Lung (tissue), 12 donors: ENCODE results near the gene HMCN2. TPM values are rescaled to one million over a fixed set of nuclear protein-coding genes. Genes with fewer than 3 reads are reported as not detected.

Source experiments
- ATAC-seq: fragments of 200-7000 bp; cut with Tn5 transposase; one replicate; pipeline ENCODE4 v1.9.1; 2020; ENCODE audit warnings: moderate number of reproducible peaks; ENCODE audit not compliant: insufficient read depth, low FRiP score
- DNase-seq, 3 donors: peaks; one replicate each; pipeline ENCODE4 v3.0.0-alpha.2; 2013 to 2017
- H3K27ac ChIP-seq, 2 donors: one replicate each; pipeline ENCODE4 v1.5.1; 2013; ENCODE audit warnings: mild to moderate bottlenecking in 2 of 2, moderate library complexity in 2 of 2, control low read depth in 1 of 2, inconsistent platforms in 1 of 2, low read depth in 1 of 2, low read length in 1 of 2
- H3K27me3 ChIP-seq, 3 donors: one replicate each; pipeline ENCODE4 v1.5.1; 2013; ENCODE audit warnings: low read length in 2 of 3; ENCODE audit not compliant: control insufficient read depth in 3 of 3, insufficient read depth in 3 of 3
- H3K36me3 ChIP-seq, 4 donors: one replicate each; pipeline ENCODE4 v1.5.1; 2013; ENCODE audit warnings: low read length in 4 of 4, mild to moderate bottlenecking in 1 of 4, moderate library complexity in 1 of 4; ENCODE audit not compliant: control insufficient read depth in 4 of 4, insufficient read depth in 4 of 4
- H3K4me1 ChIP-seq, 5 donors: one replicate each; pipeline ENCODE4 v1.5.1; 2013; ENCODE audit warnings: low read length in 5 of 5, mild to moderate bottlenecking in 2 of 5, moderate library complexity in 1 of 5; ENCODE audit not compliant: control insufficient read depth in 5 of 5, insufficient read depth in 5 of 5
- H3K4me3 ChIP-seq: one replicate; pipeline ENCODE4 v1.5.1; 2013; ENCODE audit warnings: mild to moderate bottlenecking, control low read depth, moderate library complexity
- H3K9ac ChIP-seq, 2 donors: one replicate each; pipeline ENCODE4 v1.5.1; 2013; ENCODE audit warnings: low read length in 2 of 2, control low read depth in 1 of 2; ENCODE audit not compliant: insufficient read depth in 1 of 2
- H3K9me3 ChIP-seq, 4 donors: one replicate each; pipeline ENCODE4 v1.5.1; 2013; ENCODE audit warnings: low read length in 3 of 4, mild to moderate bottlenecking in 1 of 4, moderate library complexity in 1 of 4; ENCODE audit not compliant: control insufficient read depth in 4 of 4, insufficient read depth in 3 of 4
- WGBS, 2 donors: extraction: QIAGEN DNeasy Blood & Tissue Kit; methylation state at CpG; one replicate each; pipeline ENCODE4 v1.1.7; 2013; 5-methylcytosine and 5-hydroxymethylcytosine counted together
- polyA plus RNA-seq, 2 donors: library from polyadenylated mRNA; stranded (reverse); fragments of 200-250 nt; gene quantifications; one replicate each; pipeline ENCODE4 v1.2.1, GENCODE V29; 2013
- total RNA-seq, 2 donors: library from RNA; depleted of rRNA in 1 of 2; stranded (reverse); fragments of >200 nt in 1 of 2; gene quantifications; one replicate each; pipeline ENCODE4 v1.2.1, GENCODE V29; 2014 to 2021
- TF ChIP-seq, protein P1 (sequence below): IDR thresholded peaks from 2 replicates; pipeline ENCODE4 v1.5.1; 2012; ENCODE audit warnings: mild to moderate bottlenecking; ENCODE audit errors: control extremely low read depth, extremely low read depth
- donor health status: control.
- donor health status: control.
- donor health status: Bipolar disorder and iron deficiency.
- donor health status: healthy.
- donor health status: DM: yes; HTN: yes; CAD: no.

Gene HMCN2
- total and polyA plus RNA-seq, 4 donors = 2.1 to 5.2 (median 3.7) TPM

DNA sequence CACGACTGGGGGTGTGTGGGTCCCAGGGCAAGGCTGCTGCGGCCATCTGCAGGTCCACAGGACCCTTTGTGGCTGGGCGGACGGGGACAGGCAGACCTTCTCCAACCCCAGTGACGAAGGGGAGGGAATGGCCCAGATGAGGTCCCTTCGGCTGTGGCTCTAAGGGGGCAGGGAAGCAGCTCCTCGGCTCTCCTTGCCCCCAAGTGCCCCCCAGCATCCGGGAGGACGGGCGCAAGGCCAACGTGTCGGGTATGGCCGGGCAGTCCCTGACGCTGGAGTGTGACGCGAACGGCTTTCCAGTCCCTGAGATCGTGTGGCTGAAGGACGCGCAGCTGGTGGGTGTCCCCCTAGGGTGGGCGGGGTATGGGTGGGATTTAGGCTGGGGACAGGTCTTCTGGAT lies 82.8 kb downstream of the HMCN2 start:
- DNase-seq (no peak), ATAC-seq (no peak)
- peaks cover 0 to 2% (median 0%) of the 10 kb centered on the region in 4 donors for H3K9me3 ChIP-seq
- no peak overlapping the region for H3K4me3 ChIP-seq
- no peak overlapping the region for H3K9ac ChIP-seq
- H3K27me3 ChIP-seq = peaks cover 0 to 9% (median 3%) of the 10 kb centered on the region in 3 donors
- no peaks in the 10 kb centered on the region for H3K36me3 ChIP-seq
- no peaks in the 10 kb centered on the region for H3K4me1 ChIP-seq
- WGBS, 2 donors = 82 to 90% methylated on average over 21 of the region's 21 CpGs
- TF ChIP-seq, protein P1, sequence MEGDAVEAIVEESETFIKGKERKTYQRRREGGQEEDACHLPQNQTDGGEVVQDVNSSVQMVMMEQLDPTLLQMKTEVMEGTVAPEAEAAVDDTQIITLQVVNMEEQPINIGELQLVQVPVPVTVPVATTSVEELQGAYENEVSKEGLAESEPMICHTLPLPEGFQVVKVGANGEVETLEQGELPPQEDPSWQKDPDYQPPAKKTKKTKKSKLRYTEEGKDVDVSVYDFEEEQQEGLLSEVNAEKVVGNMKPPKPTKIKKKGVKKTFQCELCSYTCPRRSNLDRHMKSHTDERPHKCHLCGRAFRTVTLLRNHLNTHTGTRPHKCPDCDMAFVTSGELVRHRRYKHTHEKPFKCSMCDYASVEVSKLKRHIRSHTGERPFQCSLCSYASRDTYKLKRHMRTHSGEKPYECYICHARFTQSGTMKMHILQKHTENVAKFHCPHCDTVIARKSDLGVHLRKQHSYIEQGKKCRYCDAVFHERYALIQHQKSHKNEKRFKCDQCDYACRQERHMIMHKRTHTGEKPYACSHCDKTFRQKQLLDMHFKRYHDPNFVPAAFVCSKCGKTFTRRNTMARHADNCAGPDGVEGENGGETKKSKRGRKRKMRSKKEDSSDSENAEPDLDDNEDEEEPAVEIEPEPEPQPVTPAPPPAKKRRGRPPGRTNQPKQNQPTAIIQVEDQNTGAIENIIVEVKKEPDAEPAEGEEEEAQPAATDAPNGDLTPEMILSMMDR = no peak
- no peak overlapping the region for H3K27ac ChIP-seq

DNA sequence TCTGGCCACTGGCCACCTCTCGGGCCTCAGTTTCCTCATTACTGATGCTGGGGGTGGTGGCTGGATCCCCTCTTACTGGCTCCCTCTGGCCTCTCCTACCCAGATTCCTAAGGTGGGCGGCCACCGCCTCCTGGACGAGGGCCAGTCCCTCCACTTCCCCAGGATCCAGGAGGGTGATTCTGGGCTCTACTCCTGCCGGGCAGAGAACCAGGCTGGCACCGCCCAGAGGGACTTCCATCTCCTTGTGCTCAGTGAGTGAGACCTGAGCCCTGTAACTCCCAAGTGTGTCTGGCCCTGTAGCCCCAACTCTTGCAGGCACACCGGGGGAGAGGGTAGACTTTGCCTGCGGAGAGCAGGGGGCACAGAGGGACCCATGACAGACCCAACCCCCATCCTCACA lies 83.3 kb downstream of the HMCN2 start:
- no peak for DNase-seq
- H3K4me1 ChIP-seq = no peaks in the 10 kb centered on the region
- no peak overlapping the region for H3K4me3 ChIP-seq
- TF ChIP-seq, protein P1 = no peak
- peaks cover 0 to 2% (median 0%) of the 10 kb centered on the region in 4 donors for H3K9me3 ChIP-seq
- H3K27ac ChIP-seq = no peak overlapping the region
- 78 to 83% methylated on average over 8 of the region's 8 CpGs for WGBS, 2 donors
- H3K27me3 ChIP-seq = peaks cover 0 to 9% (median 3%) of the 10 kb centered on the region in 3 donors
- H3K9ac ChIP-seq = no peak overlapping the region
- no peaks in the 10 kb centered on the region for H3K36me3 ChIP-seq
- ATAC-seq = no peak

DNA sequence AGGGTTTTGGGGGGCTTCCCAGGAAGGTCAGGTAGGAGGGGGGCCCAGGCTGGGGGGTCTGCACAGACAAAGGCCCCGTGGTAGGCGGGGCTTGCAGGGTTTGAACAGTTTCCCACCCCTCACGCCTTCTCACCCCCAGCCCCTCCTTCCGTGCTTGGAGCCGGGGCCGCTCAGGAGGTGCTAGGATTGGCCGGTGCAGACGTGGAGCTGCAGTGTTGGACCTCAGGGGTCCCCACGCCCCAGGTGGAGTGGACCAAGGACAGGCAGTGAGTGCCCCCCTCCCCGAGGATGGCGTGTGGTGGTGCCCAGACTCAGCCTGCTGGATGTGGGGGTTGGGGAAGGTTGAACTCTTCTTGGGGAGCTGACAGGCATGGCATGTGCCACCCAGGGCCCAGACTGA lies 83.8 kb downstream of the HMCN2 start:
- Histone ChIP-seq H3K4me3 (no peak overlapping the region), H3K27me3 (peaks cover 0 to 9% (median 3%) of the 10 kb centered on the region in 3 donors), H3K4me1 (no peaks in the 10 kb centered on the region), H3K9ac (no peak overlapping the region), H3K9me3 (no peaks in the 10 kb centered on the region), H3K27ac (no peak overlapping the region), H3K36me3 (no peaks in the 10 kb centered on the region)
- TF ChIP-seq, protein P1 = no peak
- 72 to 75% methylated on average over 11 of the region's 11 CpGs for WGBS, 2 donors
- DNase-seq = no peak
- no peak for ATAC-seq

DNA sequence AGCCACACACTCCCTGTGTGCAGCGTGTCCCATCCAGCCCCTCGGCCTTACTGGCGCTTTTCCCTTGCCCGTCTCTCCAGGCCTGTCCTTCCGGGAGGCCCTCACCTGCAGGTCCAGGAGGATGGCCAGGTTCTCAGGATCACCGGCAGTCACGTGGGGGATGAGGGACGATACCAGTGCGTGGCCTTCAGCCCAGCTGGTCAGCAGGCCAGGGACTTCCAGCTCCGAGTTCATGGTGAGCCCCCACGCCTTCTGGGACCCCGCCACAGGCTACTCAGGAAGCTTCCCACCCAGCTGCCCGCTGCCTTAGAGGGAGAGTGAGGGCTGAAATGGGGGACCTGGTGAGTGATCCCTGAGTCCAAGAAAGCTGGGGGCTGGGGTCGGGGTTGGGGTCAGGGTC lies 85.8 kb downstream of the HMCN2 start:
- 93 to 94% methylated on average over 14 of the region's 14 CpGs for WGBS, 2 donors
- DNase-seq = no peak

More for the DNA sequence above, 85.8 kb downstream of the HMCN2 start:
- Histone ChIP-seq H3K9me3 (no peaks in the 10 kb centered on the region), H3K27me3 (peaks cover 0 to 3% (median 0%) of the 10 kb centered on the region in 3 donors), H3K4me3 (no peak overlapping the region), H3K27ac (no peak overlapping the region), H3K36me3 (no peaks in the 10 kb centered on the region), H3K4me1 (no peaks in the 10 kb centered on the region), H3K9ac (no peak overlapping the region)
- no peak for ATAC-seq
- TF ChIP-seq, protein P1 = no peak
